ENCODE results near the gene NPEPL1. TPM values are rescaled to one million over a fixed set of nuclear protein-coding genes. Genes with fewer than 3 reads are reported as not detected.

Gene NPEPL1
- total and polyA plus RNA-seq, 2 of the 8 experiments (the other 6 are each of a cell fraction or from before 2014, with no cell fraction given), result 12.4 to 26.8 TPM

DNA sequence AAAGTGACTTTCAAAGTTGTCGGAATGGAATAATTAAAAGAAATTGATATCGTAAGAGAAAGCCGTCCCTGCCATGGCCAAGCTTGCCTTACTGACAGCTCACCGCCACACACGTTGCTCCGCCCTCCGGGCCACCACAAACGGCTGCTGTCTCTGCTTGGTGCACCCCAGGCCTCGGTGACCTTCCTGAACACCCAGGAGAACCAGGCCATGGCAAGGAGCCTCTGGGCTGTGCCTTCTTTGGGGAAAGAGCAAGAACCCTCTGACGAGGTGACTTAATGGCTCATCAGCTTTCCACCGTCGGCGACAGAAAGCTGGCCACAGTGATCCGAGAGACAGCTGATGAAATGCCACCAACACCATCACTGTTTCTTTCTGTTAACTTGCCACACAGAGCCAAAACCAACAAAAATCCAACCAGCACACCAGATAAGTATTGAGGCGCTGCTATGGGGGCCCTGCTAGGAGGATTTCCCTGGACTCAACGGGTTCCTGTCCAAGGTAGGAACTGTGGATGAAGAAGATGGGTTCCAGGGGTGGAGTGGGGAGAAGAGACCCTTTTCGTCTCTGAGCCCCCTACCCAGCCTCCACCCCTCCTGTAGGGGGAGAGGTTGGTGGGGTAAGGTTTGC, 61.4 kb downstream of the NPEPL1 start:
- Histone ChIP-seq H2BK20ac (ENCODE audit: low read length) (peak overlapping the region; percentile 97), H3K36me3 (ENCODE audit: control insufficient read depth in 2 of 4, insufficient read depth in 4 of 4, low read length in 3 of 4) (no peaks in the 10 kb centered on the region), H3K9me3 (ENCODE audit: insufficient read depth in 2 of 2, low read depth in 1 of 2, low read length in 1 of 2) (no peaks in the 10 kb centered on the region), H3K4me1 (replicated peaks in 1 of 4; ENCODE audit: control insufficient read depth in 3 of 4, insufficient read depth in 4 of 4, low read length in 3 of 4) (peaks cover 0 to 27% (median 17%) of the 10 kb centered on the region in 4 experiments; a peak in 6 of 7 replicates), H2AK5ac (ENCODE audit: low read depth, low read length) (0 out of 2 replicates have a peak overlapping the region, but pooled peaks have one; percentile 68), H3K9ac (replicated peaks in 1 of 4; ENCODE audit: extremely low read depth in 1 of 4, low read depth in 3 of 4, low read length in 3 of 4) (no peak overlapping the region), H3K18ac (ENCODE audit: extremely low read depth, low read length) (peak overlapping the region; percentile 49), H3K23me2 (ENCODE audit: low read depth, low read length) (no peaks in the 10 kb centered on the region), H2AFZ (ENCODE audit: low read length) (no peak overlapping the region), H3K79me1 (ENCODE audit: low read depth, low read length) (no peaks in the 10 kb centered on the region), H2BK5ac (ENCODE audit: low read depth, low read length) (peak overlapping the region; percentile 97; the same call in 1 of the 2 replicates), H3K14ac (ENCODE audit: insufficient read length) (no peak overlapping the region), H3K27me3 (replicated peaks in 1 of 4; ENCODE audit: control insufficient read depth in 3 of 4, extremely low read depth in 1 of 4, insufficient read depth in 3 of 4, low read length in 3 of 4) (peaks cover 0 to 37% (median 15%) of the 10 kb centered on the region in 4 experiments; a peak in 5 of 7 replicates), H3K27ac (ENCODE audit: low read depth, low read length) (no peak overlapping the region), H3K4me3 (ENCODE audit: extremely low read depth in 1 of 4, insufficient read depth in 2 of 4, low read depth in 3 of 4, low read length in 4 of 4) (no peak overlapping the region; a peak in 1 of 8 replicates), H3K4me2 (ENCODE audit: insufficient read depth in 1 of 2, low read depth in 2 of 2, low read length in 2 of 2) (peak overlapping the region in 1 of 2 experiments; percentile 48; a peak in 1 of 4 replicates), H4K8ac (ENCODE audit: extremely low read depth, insufficient read depth, low read length) (no peak overlapping the region), H2BK12ac (ENCODE audit: low read depth, low read length) (peak overlapping the region; percentile 97; the same call in 1 of the 2 replicates), H2BK120ac (replicated peaks; ENCODE audit: low read depth, low read length) (peak overlapping the region; percentile 17), H3K79me2 (ENCODE audit: control insufficient read depth in 1 of 2, insufficient read depth in 2 of 2, low read length in 2 of 2) (no peaks in the 10 kb centered on the region), H4K5ac (ENCODE audit: insufficient read length, low read depth, low read length) (no peak overlapping the region), H4K20me1 (replicated peaks in 1 of 2; ENCODE audit: control insufficient read depth in 1 of 2, insufficient read depth in 2 of 2, low read length in 2 of 2) (no peaks in the 10 kb centered on the region), H4K91ac (replicated peaks; ENCODE audit: insufficient read length, low read length) (peak overlapping the region; percentile 78), H3K4ac (replicated peaks; ENCODE audit: insufficient read length, low read depth, low read length) (no peak overlapping the region), H3K23ac (ENCODE audit: insufficient read length) (no peak overlapping the region), H3K56ac (replicated peaks; ENCODE audit: insufficient read length, low read depth, low read length) (no peak overlapping the region), H2BK15ac (ENCODE audit: low read length) (no peak overlapping the region)
- FAIRE-seq (no peak), DNase-seq (ENCODE audit: low read depth in 1 of 2, low spot score in 2 of 2) (peak in 1 of 2 experiments; percentile 49)
- CTCF ChIA-PET (ENCODE audit: partially characterized antibody), result interaction anchor here (0.6 to 1.7 kb wide), 9 partner anchors 11 to 725 kb away, joined by 3 to 4 read pairs (median 3); partner anchors contain the start of gene STX16
- 85% methylated on average over 17 of the region's 17 CpGs; no CpG with 5 or more reads in 1 of the 2 experiments for WGBS, 2 experiments (ENCODE audit: extremely low coverage in 1 of 2, insufficient coverage in 1 of 2, insufficient read length in 1 of 2, insufficient replicate concordance in 2 of 2, low coverage in 1 of 2, low lambda C conversion rate in 2 of 2, missing lambda C conversion rate in 1 of 2)
- peak; percentile 5 for TF ChIP-seq SAP30 (IDR thresholded peaks at IDR 0.05; ENCODE audit: insufficient read depth, insufficient replicate concordance, low read length)
- no peak for TF ChIP-seq BRCA1 (IDR thresholded peaks at IDR 0.05; ENCODE audit: low read depth, low read length)
- POLR2A ChIA-PET (ENCODE audit: partially characterized antibody), result interaction anchor here (0.8 to 2.8 kb wide), 5 partner anchors 42 to 102 kb away, joined by 3 to 18 read pairs (median 4); partner anchors contain the start of gene STX16

Data from H1 (cell line).